Inflammatory macrophage treated with lipopolysaccharide for 1 hour (primary cell): Measurements from ENCODE around the gene ZNF487.
"Not testable (repeated sequence)": the region's sequence is repeated elsewhere in the genome, so short reads cannot be mapped to it uniquely, and the experiment has no call there.

Experiments used
- DNase-seq, 2 donors: peaks; one replicate each; pipeline ENCODE4 v3.0.0-alpha.2; 2020 to 2022

Gene ZNF487

DNA sequence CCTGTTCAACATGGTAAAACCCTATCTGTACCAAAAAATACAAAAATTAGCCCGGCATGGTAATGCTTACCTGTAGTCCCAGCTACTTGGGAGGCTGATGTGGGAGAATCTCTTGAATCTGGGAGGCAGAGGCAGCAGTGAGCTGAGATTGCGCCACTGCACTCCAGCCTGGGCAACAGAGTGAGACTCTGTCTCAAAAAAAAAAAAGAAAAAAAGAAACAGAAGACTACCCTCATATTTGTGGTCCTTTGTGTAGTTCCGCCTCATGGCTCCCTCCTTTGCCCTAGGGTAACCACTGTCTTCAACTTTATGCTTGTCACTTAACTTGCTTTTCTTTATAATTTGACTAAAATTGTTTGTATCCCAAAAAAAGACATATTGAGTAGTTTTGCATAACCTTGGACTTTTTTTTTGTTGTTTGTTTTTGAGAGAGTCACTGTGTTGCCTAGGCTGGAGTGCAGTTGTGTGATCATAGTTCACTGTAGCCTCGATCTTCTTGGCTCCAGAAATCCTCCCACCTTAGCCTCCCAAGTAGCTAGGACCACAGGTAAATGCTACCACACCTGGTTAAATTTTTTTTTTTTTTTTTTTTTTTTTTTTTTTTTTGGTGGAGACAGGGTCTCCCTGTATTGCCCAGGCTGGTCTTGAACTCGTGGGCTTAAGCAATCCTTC, 3.7 kb downstream of the ZNF487 start:
- peak; percentile 63 to 67 for DNase-seq

DNA sequence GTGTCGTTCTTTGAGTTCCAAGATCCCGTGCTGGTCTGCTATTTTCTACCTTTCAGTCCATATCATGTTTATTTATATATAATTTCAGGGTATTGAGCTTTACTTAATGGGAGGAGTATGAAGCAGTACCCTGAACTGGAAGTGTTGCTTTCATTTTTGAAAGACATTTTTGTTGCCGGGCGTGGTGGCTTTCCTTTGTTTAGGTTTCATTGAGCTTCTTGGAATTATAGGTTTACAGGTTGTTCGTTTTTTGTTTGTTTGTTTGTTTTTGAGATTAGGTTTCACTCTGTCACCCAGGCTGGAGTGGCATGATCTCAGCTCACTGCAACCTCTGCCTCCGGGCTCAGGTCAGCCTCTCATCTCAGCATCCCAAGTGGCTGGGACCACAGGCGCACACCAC, 7.4 kb downstream of the ZNF487 start:
- DNase-seq, result no peak

DNA sequence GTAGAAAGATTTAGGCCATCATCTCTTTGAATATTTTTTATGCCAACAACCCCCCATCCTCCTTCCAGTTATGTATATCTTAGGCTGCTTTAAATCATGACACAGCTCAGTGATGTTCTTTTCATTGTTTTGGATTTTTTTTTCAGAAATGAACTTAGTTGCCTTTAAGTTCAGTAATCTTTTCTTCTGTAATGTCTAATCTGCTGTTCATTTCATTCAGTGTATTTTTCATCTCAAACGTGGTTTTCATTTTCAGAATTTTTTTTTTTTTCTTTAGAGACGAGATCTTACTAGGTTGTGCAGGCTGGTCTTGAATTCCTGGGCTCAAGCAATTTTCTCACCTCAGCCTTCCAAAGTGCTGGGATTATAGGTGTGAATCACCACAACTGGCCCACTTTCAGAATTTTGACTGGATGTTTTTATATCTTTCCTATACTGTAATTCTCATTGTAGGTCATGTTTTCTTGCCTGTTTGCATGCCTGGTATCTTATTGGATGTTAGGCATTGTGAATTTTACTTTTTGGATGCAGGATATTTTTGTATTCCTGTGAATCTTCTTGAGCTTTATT, 8.1 kb downstream of the ZNF487 start:
- no peak for DNase-seq

DNA sequence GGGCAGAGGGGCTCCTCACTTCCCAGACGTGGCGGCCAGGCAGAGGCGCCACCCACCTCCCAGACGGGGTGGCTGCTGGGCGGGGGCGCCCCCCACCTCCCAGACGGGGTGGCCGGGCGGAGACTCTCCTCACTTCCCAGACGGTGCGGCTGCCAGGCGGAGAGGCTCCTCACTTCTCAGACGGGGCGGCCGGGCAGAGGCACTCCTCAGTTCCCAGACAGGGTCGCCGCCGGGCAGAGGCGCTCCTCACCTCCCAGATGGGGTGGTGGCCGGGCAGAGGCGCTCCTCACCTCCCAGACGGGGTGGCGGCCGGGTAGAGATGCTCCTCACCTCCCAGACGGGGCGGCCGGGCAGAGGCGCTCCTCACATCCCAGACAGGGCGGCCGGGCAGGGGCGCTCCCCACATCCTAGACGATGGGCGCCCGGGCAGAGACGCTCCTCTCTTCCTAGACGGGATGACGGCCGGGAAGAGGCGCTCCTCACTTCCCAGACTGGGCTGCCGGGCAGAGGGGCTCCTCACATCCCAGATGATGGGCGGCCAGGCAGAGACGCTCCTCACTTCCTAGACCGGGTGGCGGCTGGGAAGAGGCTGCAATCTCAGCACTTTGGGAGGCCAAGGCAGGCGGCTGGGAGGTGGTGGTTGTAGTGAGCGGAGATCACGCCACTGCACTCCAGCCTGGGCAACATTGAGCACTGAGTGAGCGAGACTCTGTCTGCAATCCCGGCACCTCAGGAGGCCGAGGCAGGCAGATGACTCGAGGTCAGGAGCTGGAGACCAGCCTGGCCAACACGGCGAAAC, 9.5 kb downstream of the ZNF487 start:
- DNase-seq, result not testable (repeated sequence)

DNA sequence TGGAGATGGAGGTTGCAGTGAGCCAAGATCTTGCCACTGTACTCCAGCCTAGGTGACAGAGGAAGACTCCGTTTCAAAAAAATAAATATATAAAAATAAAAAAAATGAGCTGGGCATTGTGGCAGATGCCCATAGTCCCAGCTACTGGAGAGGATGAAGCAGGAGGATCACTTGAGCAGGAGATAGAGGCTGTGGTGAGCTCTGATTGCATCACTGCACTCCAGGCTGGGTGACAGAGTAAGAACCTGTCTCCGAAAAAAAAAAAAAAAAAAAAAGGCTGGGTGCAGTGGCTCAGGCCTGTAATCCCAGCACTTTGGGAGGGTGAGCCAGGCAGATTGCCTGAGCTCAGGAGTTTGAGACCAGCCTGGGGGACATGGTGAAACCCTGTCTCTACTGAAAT, 11.8 kb downstream of the ZNF487 start:
- no peak for DNase-seq

DNA sequence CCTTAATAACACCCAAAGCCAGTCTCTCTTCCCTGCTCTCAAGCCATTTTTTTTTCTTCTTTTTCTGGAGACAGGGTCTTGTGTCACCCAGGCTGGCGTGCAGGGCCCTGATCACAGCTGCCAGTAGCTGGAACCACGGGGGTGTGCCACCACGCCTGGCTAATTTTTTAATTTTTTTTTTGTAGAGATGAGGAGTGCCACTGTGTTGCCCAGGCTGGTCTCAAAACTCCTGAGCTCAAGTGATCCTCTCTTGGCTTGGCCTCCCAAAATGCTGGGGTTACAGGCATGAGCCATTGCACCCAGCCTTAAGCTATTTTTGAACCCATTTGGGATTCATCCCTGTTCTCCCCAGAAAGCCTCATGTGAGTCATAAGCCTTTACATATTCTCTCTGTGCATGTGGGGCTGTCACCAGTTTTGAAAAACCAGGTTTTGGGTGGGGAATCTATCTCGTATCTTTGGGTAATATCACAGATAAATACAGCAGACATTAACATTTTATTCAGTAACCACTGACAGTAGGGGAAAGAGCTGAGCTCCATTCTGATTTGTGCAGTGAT, 15.5 kb downstream of the ZNF487 start:
- DNase-seq, result no peak

DNA sequence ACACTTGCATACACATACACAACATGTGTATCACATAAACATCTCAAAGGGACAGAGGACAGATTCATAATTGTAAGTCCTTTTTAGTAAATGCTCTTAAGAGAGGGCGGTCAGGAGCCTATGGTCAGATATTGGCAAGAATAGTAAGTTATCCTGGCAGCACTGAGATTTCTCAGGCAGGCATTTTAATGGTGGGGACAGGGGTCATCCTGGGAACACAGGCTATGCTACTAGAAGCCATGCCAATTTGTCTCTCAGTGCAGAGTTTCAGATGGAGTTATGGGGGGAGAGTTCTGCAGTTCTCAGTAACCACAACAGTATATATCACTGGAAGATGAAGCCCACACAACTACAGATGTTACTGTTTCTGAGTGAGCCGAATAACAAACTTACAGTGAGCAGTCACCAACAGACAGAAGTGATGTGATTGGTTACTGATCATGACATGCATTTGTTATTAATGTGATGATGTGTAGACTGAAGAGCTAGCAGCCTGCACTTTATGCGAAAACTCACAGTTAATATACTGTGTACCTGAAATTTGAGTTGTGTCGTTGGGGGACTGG, 16.4 kb downstream of the ZNF487 start:
- DNase-seq, result no peak

DNA sequence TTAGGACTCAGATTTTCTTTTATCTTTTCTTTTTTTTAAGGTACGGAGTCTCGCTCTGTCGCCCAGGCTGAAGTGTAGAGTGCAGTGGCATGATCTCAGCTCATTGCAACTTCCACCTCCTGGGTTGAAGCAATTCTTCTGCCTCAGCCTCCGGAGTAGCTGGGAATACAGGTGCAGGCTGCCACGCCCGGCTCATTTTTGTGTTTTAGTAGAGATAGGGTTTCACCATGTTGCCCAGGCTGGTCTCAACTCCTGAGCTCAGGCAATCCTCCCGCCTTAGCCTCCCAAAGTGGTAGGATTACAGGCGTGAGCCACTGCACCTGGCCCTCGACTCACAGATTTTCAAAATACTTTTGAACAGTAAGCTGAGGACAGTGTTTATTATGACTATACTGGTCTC, 17.1 kb downstream of the ZNF487 start:
- DNase-seq, result not testable (repeated sequence)

DNA sequence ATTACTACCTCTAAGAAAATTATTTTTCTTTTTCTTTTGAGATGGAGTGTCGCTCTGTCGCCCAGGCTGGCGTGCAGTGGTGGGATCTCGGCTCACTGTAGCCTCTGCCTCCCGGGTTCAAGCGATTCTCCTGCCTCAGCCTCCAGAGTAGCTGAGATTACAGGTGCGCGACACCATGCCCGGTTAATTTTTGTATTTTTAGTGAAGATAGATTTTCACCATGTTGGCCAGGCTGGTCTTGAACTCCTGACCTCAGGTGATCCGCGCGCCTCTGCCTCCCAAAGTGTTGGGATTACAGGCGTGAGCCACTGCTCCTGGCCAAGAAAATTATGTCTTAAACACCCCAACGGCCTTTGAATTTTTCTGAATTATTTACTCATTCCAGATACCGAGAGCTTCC, 19.6 kb downstream of the ZNF487 start:
- DNase-seq, result not testable (repeated sequence)

DNA sequence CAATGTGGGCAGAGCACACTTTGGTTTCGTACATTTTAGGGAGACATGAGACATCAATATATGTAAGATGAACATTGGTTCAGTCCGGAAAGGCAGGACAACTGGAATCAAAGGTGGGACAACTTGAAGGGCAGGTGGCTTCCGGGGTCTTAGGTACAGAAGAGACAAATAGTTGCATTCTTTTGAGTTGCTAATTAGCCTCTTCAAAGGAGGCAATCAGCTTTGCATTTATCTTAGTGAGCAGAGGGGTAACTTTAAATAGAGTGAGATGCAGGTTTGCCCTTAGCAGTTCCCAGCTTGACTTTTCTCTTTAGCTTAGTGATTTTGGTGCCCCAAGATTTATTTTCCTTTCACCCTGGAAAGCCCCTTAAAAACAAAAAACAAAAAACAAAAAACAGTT, 21.3 kb downstream of the ZNF487 start:
- DNase-seq, result no peak

DNA sequence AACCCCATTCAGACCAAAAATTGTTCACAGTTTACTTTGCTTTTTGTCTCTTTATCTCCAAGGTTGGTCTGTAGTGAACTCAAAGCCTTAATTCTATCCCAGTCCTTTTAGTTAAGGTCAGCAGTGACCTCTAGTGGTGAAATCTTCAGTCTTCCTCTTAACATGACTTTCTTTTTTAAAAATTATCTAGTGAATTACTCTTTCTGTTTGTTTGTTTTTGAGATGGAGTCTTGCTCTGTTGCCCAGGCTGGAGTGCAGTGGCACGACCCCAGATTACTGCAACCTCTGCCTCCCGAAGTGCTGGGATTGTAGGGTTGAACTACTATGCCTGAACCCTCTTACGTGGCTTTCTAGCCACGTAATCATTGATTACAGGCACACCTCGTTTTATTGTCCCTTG, 25.0 kb downstream of the ZNF487 start:
- DNase-seq, result peak; percentile 64 to 94

DNA sequence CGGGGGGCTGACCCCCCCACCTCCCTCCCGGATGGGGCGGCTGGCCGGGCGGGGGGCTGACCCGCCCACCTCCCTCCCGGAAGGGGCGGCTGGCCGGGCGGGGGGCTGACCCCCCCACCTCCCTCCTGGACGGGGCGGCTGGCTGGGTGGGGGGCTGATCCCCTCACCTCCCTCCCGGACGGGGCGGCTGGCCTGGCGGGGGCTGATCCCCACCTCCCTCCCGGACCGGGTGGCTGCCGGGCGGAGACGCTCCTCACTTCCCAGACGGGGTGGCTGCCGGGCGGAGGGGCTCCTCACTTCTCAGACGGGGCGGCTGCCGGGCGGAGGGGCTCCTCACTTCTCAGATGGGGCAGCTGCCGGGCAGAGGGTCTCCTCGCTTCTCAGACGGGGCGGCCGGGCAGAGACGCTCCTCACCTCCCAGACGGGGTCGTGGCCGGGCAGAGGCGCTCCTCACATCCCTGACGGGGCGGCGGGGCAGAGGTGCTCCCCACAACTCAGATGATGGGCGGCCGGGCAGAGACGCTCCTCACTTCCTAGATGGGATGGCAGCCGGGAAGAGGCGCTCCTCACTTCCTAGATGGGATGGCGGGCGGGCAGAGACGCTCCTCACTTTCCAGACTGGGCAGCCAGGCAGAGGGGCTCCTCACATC, 28.3 kb downstream of the ZNF487 start:
- DNase-seq, result not testable (repeated sequence)

DNA sequence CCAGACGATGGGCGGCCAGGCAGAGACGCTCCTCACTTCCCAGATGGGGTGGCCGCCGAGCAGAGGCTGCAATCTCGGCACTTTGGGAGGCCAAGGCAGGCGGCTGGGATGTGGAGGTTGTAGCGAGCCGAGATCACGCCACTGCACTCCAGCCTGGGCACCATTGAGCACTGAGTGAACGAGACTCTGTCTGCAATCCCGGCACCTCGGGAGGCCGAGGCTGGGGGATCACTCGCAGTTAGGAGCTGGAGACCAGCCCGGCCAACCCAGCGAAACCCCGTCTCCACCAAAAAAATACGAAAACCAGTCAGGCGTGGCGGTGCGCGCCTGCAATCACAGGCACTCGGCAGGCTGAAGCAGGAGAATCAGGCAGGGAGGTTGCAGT, 28.8 kb downstream of the ZNF487 start:
- not testable (repeated sequence) for DNase-seq

DNA sequence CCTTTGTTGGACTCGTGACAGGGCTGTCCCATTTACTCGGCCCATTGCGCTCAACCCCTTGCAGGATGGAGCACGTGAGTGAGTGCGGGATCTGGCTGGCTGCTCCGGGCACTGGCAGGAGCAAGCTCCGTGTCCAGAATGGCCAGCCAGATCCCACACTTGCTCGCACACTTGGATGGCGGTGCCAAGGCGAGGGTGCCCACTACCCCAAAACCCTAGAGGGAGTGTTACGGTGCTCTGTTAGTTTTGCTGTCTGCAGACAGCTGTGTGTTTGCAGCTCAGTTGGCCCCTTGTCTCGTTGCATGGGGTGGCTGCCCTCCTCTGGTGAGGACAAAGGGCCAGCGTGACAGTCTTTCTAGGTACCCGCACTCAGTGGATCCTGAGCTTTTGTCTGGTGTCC, 34.2 kb downstream of the ZNF487 start:
- DNase-seq, result no peak

DNA sequence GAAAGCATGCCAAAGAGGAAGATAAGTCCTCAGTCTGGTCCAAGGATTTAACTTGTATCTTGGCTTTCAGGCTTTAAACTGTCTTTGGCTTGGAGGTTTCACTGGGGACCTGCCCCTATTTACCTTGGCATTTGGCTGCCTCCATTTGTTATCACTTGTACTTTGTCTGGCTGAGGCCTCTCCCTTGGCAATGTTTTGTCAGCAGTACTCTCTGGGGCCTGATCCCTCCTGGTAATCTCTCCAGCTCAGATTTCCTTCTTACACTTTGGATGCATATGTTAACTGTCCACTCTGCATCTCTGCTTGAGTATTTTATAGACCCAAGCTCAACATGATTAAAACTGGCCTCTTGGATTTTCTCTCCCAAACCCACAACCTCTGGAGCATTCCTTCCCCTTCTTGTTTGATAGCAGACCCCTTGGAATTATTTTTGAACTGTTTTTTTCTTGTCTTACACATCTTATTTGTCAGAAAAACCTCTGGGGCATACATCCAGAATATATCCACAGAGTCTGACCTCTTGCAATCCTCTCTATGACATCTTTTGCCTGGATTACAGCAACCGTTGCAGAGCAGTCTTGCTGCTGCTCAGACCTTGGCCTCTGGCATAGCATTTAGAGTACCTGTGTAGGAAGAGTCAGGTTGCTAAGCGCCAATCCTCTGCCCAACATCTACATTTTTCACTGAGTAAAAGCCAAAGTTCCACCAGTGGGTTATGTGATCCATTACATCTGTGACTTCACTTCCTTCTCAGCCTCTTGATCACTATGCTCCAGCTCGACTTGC, 35.2 kb downstream of the ZNF487 start:
- DNase-seq, result no peak

DNA sequence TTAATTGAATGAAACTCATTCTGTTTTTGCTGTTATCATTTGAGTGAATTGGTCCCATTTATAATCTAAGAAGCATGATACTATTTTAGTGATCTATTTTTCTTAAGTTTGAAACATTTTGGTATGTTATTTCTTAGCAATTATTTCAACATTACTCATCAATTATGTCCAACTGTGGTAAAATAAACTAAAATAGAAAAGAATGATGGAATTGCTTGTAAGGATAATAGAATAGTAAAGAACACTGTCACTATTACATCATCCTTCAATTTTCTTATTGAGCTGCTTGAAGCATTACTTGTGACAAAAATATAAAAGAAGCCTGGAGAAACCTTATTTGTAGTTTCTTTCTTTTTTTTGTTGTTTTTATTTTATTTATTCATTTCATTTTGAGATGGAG, 42.4 kb downstream of the ZNF487 start:
- no peak for DNase-seq

DNA sequence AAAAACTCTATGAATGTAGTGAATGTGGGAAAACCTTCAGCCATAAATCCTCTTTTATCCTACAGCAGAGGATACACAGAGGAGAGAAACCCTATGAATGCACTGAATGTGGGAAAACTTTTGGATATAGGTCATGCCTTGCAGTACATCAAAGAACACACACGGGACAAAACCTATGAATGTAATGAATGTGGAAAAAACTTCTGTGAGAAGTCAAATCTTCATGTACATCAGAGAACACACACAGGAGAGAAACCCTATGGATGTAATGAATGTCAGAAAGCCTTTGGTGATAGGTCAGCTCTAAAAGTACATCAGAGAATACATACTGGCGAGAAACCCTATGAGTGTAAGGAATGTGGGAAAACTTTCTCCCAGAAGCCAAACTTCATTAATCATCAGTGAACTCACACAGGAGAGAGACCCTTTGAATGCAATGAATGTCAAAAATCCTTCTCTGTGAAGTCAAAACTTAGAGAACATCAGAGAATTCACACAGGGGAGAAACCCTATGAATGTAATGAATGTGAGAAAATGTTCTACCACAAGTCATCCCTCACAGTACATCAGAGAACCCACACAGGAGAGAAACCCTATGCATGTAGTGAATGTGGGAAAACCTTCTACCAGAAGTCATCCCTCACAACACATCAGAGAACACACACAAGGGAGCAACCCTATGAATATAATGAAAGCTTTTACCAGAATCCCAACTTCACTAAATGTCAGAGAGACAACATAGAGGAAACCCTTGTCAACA, 45.6 kb downstream of the ZNF487 start:
- no peak for DNase-seq

DNA sequence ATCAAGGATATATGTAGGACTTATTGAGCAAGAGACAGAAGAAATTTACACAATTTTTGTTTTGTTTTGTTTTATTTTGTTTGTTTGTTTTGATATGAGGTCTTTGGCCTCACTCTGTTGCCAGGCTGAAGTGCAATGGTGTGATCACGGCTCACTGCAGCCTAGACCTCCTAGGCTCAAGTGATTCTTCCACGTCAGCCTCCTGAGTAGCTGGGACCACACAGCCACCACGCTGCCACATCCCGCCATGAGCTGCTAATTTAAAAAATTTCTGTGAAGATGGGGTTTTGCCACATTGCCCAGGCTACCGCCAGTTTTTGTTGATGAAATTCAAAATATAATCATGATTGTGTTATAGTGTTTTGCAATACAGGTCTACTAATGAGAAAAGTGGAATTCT, 54.9 kb downstream of the ZNF487 start:
- no peak for DNase-seq

DNA sequence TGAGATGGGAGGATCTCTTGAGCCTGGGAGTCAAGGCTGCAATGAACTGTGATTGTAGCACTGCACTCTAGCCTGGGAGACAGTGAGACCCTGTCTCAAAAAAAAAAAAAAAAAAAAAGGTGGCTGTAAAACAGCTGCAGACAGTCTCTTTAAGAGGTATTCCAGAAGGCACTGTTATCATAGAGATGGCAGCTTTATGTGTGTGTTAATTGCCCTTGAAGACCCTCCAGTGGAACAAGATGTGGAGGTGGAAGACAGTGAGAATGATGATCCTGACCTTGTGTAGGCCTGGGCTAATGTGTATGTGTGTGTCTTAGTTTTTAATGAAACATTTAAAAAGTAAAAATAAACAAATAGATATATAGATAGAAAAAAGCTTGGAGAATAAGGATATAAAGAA, 66.0 kb downstream of the ZNF487 start:
- no peak for DNase-seq

DNA sequence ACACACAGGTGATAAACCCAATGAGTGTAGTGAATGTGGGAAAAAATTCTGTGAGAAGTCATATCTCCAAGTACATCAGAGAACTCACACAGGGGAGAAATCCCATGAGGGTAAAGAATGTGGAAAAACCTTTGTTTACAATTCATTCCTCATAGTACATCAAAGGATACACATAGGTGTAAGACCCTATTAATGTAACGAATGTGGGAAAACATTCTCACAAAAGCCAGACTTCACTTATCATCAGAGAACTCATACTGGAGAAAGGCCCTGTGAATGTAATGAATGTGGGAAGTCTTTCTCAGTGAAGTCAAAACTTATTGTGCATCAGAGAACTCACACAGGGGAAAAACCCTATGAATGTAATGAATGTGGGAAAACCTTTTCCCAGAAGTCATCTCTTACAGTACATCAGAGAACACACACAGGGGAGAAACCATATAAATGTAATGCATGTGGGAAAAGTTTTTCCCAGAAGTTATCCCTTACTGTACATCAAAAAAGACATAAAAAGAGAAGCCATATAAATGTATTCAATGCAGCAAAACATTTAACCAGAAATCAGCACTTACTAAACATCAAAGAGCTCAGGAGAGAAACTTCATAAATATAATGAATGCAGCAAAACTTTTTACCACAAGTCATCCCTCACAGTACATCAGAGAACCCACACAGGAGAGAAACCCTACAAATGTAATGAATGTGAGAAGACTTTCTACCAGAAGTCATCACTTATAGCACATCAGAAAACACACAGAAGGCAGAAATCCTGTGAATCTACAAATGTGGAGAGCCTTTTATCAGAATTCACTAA, 87.7 kb downstream of the ZNF487 start:
- no peak for DNase-seq
